Thoracic aorta (tissue), 2 donors: ENCODE results near the gene ZRANB2. TPM values are rescaled to one million over a fixed set of nuclear protein-coding genes. Genes with fewer than 3 reads are reported as not detected.

Experiments
- ATAC-seq: fragments of 150-250 bp; one replicate; pipeline ENCODE4 v1.8.0; 2017; ENCODE audit warnings: low read depth; ENCODE audit not compliant: insufficient number of reproducible peaks, low FRiP score
- DNase-seq: peaks from one replicate; pipeline ENCODE4 v3.0.0-alpha.2; 2020; ENCODE audit warnings: low spot score
- H3K27ac ChIP-seq, 2 donors: fragments of 200-600 bp; sonication (generic); 1 replicate in 1 of 2; 2 replicates in 1 of 2; pipeline ENCODE4 v1.5.1; 2016; ENCODE audit warnings: mild to moderate bottlenecking in 2 of 2, moderate library complexity in 2 of 2
- H3K27me3 ChIP-seq: fragments of 200-600 bp; sonication (generic); replicated peaks from 2 replicates; pipeline ENCODE4 v1.6.0; 2016; ENCODE audit warnings: mild to moderate bottlenecking; ENCODE audit not compliant: insufficient read depth
- H3K36me3 ChIP-seq: fragments of 200-600 bp; sonication (generic); one replicate; pipeline ENCODE4 v1.5.1; 2016
- H3K4me1 ChIP-seq, 2 donors: fragments of 200-600 bp; sonication (generic); 1 replicate in 1 of 2; 2 replicates in 1 of 2; pipeline versions ENCODE4 v1.5.1 to v1.6.0; 2016; ENCODE audit warnings: low read depth in 2 of 2, mild to moderate bottlenecking in 1 of 2; ENCODE audit not compliant: control insufficient read depth in 1 of 2
- H3K4me3 ChIP-seq: fragments of 200-600 bp; sonication (generic); 2 replicates; pipeline ENCODE4 v1.5.1; 2016; ENCODE audit warnings: mild to moderate bottlenecking
- H3K9me3 ChIP-seq: fragments of 200-600 bp; sonication (generic); 2 replicates; pipeline ENCODE4 v1.5.1; 2016
- total RNA-seq, 2 donors: library from RNA; depleted of rRNA; stranded (reverse); fragments of >200 nt; gene quantifications; one replicate each; pipeline versions ENCODE4 v1.1.0 to v1.2.3, GENCODE V29; 2016
- TF ChIP-seq, protein P1 (sequence below): fragments of 200-600 bp; sonication (generic); IDR thresholded peaks from one replicate; pipeline ENCODE4 v1.5.1; 2019; ENCODE audit warnings: antibody characterized with exemption

Gene ZRANB2
- total RNA-seq, 2 donors from 2014 or later: 116 to 133 TPM

- no peaks in the 10 kb centered on the region for H3K27me3 ChIP-seq
- peak overlapping the region in 1 of 2 donors; percentile 20 for H3K27ac ChIP-seq
- TF ChIP-seq, protein P1, sequence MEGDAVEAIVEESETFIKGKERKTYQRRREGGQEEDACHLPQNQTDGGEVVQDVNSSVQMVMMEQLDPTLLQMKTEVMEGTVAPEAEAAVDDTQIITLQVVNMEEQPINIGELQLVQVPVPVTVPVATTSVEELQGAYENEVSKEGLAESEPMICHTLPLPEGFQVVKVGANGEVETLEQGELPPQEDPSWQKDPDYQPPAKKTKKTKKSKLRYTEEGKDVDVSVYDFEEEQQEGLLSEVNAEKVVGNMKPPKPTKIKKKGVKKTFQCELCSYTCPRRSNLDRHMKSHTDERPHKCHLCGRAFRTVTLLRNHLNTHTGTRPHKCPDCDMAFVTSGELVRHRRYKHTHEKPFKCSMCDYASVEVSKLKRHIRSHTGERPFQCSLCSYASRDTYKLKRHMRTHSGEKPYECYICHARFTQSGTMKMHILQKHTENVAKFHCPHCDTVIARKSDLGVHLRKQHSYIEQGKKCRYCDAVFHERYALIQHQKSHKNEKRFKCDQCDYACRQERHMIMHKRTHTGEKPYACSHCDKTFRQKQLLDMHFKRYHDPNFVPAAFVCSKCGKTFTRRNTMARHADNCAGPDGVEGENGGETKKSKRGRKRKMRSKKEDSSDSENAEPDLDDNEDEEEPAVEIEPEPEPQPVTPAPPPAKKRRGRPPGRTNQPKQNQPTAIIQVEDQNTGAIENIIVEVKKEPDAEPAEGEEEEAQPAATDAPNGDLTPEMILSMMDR: no peak
- DNase-seq (no peak), ATAC-seq (no peak)
- H3K9me3 ChIP-seq: no peaks in the 10 kb centered on the region
- peaks cover 0 to 46% of the 10 kb centered on the region in 2 donors for H3K4me1 ChIP-seq
- no peaks in the 10 kb centered on the region for H3K36me3 ChIP-seq
- no peak overlapping the region for H3K4me3 ChIP-seq
Observed at GRCh38 chr1:71019233-71019969, 61.4 kb downstream of the ZRANB2 start.

GRCh38 chr1:71018791-71019190, 62.0 kb downstream of the ZRANB2 start:
- Histone ChIP-seq H3K36me3 (no peaks in the 10 kb centered on the region), H3K4me3 (no peak overlapping the region), H3K4me1 (peaks cover 0 to 46% of the 10 kb centered on the region in 2 donors), H3K27ac (peak overlapping the region in 1 of 2 donors; percentile 20), H3K27me3 (no peaks in the 10 kb centered on the region), H3K9me3 (no peaks in the 10 kb centered on the region)
- ATAC-seq (no peak), DNase-seq (no peak)
- TF ChIP-seq, protein P1: no peak

- peak; percentile 80 for ATAC-seq
- no peaks in the 10 kb centered on the region for H3K27me3 ChIP-seq
- no peaks in the 10 kb centered on the region for H3K36me3 ChIP-seq
- H3K27ac ChIP-seq: peak overlapping the region in 1 of 2 donors; percentile 54
- peaks cover 0 to 57% of the 10 kb centered on the region in 2 donors for H3K4me1 ChIP-seq
- TF ChIP-seq, protein P1: no peak
- no peak for DNase-seq
- no peaks in the 10 kb centered on the region for H3K9me3 ChIP-seq
- H3K4me3 ChIP-seq: peak overlapping the region; percentile 21
Observed at GRCh38 chr1:71015745-71016144, 65.1 kb downstream of the ZRANB2 start.

DNA sequence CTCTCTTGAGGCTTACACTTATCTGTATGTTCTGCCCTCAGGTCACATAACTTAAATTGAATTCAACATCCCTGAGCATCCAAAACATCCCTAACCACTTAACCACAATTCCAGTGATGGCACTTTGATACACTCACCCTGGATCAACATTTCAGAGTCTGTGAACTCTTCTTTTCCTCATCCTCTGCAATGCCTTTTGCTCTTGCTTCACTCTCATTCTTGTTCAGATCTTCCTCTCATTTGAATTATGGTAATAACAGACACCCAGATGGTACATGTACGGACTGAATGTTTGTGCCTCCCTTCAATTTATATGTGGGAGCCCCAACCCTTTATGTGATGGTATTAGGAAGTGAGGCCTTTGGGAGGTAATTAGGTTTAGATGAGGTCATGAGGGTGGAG, 66.7 kb downstream of the ZRANB2 start:
- Histone ChIP-seq H3K4me3 (no peak overlapping the region), H3K27me3 (no peaks in the 10 kb centered on the region), H3K4me1 (peaks cover 0 to 57% of the 10 kb centered on the region in 2 donors), H3K27ac (peak overlapping the region; percentile 11 to 54), H3K9me3 (no peaks in the 10 kb centered on the region), H3K36me3 (no peaks in the 10 kb centered on the region)
- ATAC-seq (no peak), DNase-seq (no peak)
- TF ChIP-seq, protein P1: no peak

Other genes starting within 250 kb of the ZRANB2 start
- 10 to 100 TPM; 45.2 to 61.7 TPM for gene PTGER3, start 33.2 kb downstream of the ZRANB2 start, total RNA-seq